22Rv1 (cell line): ENCODE results near the gene RPS3.

Experiments used
- ZFX ChIP-seq: fragments of 450-650 bp; IDR thresholded peaks from 2 replicates; pipeline ENCODE4 v1.6.1; 2017; ENCODE audit warnings: antibody characterized with exemption, borderline replicate concordance
- TF ChIP-seq, protein P1 (sequence below): fragments of 450-650 bp; IDR thresholded peaks from 2 replicates; pipeline ENCODE4 v1.5.1; 2017; ENCODE audit warnings: mild to moderate bottlenecking

DNA sequence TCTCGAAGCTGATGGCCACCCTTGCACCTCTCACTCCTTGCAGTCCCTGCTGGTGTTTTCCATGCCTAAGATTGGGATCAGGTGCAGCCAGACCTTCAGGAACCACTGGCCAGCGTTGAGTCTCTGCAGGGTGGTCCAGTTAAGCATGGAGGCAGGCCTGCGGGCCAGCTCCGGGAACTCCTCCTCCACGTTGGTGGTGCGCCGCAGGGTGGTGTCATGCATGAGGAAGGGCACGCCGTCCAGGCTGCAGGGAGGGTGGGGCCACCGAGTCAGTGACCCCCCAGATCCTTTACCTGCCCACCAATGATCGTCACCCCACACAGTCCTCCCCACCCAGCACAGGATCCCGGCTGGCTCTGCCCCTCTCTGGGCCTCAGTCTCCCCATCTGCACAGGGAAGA is 43.7 kb downstream of the RPS3 start:
- TF ChIP-seq, protein P1, sequence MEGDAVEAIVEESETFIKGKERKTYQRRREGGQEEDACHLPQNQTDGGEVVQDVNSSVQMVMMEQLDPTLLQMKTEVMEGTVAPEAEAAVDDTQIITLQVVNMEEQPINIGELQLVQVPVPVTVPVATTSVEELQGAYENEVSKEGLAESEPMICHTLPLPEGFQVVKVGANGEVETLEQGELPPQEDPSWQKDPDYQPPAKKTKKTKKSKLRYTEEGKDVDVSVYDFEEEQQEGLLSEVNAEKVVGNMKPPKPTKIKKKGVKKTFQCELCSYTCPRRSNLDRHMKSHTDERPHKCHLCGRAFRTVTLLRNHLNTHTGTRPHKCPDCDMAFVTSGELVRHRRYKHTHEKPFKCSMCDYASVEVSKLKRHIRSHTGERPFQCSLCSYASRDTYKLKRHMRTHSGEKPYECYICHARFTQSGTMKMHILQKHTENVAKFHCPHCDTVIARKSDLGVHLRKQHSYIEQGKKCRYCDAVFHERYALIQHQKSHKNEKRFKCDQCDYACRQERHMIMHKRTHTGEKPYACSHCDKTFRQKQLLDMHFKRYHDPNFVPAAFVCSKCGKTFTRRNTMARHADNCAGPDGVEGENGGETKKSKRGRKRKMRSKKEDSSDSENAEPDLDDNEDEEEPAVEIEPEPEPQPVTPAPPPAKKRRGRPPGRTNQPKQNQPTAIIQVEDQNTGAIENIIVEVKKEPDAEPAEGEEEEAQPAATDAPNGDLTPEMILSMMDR: no peak
- TF ChIP-seq ZFX: no peak
